ENCODE results near the gene CMC4. TPM values are rescaled to one million over a fixed set of nuclear protein-coding genes. Genes with fewer than 3 reads are reported as not detected.
A peak's percentile ranks its signal among the peaks of the same experiment; 100 is the strongest.

CMC4 gene
- total RNA-seq (ENCODE audit: unreplicated experiment), result 1.8 TPM
- long read RNA-seq, partial matches to known transcripts, result 0 of 2 reads
- long read RNA-seq, other reads (novel, unspliced or antisense), result 0 of 2 reads

- Mint-ChIP-seq H3K4me1 (ENCODE audit: low read depth, unreplicated experiment) (peaks cover 7% of the 10 kb centered on the region), H3K36me3 (ENCODE audit: unreplicated experiment) (peaks cover 6% of the 10 kb centered on the region), H3K27me3 (ENCODE audit: unreplicated experiment) (peaks cover 4% of the 10 kb centered on the region), H3K4me3 (ENCODE audit: unreplicated experiment) (peak within 1 kb of the TSS; percentile 89), H3K9me3 (ENCODE audit: unreplicated experiment) (peaks cover 2% of the 10 kb centered on the region), H3K27ac (ENCODE audit: unreplicated experiment) (peak within 1 kb of the TSS; percentile 92)
- no peak for TF ChIP-seq CTCF (IDR thresholded peaks at IDR 0.05; ENCODE audit: partially characterized antibody, unreplicated experiment)
- DNase-seq, result peak; percentile 75
Measured at GRCh38 chrX:155070975-155071693, at the start of gene CMC4, which contains the start of the genes BRCC3 and MTCP1. CMC4 (minus strand) TSS chrX:155071136; CDS start chrX:155064023, 7,113 bp downstream. BRCC3 (plus strand) TSS chrX:155071508; CDS start chrX:155071528, 20 bp downstream. MTCP1 (minus strand) TSS chrX:155071136; CDS start chrX:155066010, 5,126 bp downstream.

- Mint-ChIP-seq H3K36me3 (ENCODE audit: unreplicated experiment) (peaks cover 4% of the 10 kb centered on the region), H3K9me3 (ENCODE audit: unreplicated experiment) (no peaks in the 10 kb centered on the region), H3K27ac (ENCODE audit: unreplicated experiment) (no peak overlapping the region), H3K27me3 (ENCODE audit: unreplicated experiment) (no peaks in the 10 kb centered on the region), H3K4me1 (ENCODE audit: low read depth, unreplicated experiment) (no peaks in the 10 kb centered on the region), H3K4me3 (ENCODE audit: unreplicated experiment) (no peak overlapping the region)
- TF ChIP-seq CTCF (IDR thresholded peaks at IDR 0.05; ENCODE audit: partially characterized antibody, unreplicated experiment), result no peak
- no peak for DNase-seq
Measured at GRCh38 chrX:155115174-155115819, 44.4 kb upstream of the CMC4 start.

GRCh38 chrX:155113097-155113496, 42.2 kb upstream of the CMC4 start:
- H3K27me3 Mint-ChIP-seq (ENCODE audit: unreplicated experiment), result no peaks in the 10 kb centered on the region
- H3K27ac Mint-ChIP-seq (ENCODE audit: unreplicated experiment), result no peak overlapping the region
- no peak overlapping the region for H3K4me3 Mint-ChIP-seq (ENCODE audit: unreplicated experiment)
- DNase-seq, result no peak
- H3K36me3 Mint-ChIP-seq (ENCODE audit: unreplicated experiment), result peaks cover 4% of the 10 kb centered on the region
- no peaks in the 10 kb centered on the region for H3K9me3 Mint-ChIP-seq (ENCODE audit: unreplicated experiment)
- TF ChIP-seq CTCF (IDR thresholded peaks at IDR 0.05; ENCODE audit: partially characterized antibody, unreplicated experiment), result no peak
- H3K4me1 Mint-ChIP-seq (ENCODE audit: low read depth, unreplicated experiment), result no peaks in the 10 kb centered on the region

DNA sequence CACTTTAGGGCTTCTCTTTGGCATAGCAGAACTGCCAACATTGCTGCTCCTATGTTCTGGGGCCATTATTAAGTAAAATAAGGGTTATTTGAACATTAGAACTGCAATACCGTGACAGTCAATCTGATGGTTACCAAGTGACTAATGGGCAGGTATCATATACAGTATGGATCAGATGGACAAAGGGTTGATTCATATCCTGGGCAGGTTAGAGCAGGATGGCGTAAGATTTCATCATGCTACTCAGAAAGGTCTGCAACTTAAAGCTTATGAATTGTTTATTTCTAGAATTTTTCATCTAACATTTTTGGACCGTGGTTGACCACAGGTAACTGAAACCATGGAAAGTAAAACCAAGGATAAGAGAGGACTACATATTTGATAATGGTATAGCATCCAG, 41.2 kb upstream of the CMC4 start:
- DNase-seq, result no peak
- Mint-ChIP-seq H3K4me3 (ENCODE audit: unreplicated experiment) (no peak overlapping the region), H3K36me3 (ENCODE audit: unreplicated experiment) (peaks cover 4% of the 10 kb centered on the region), H3K27me3 (ENCODE audit: unreplicated experiment) (no peaks in the 10 kb centered on the region), H3K27ac (ENCODE audit: unreplicated experiment) (no peak overlapping the region), H3K9me3 (ENCODE audit: unreplicated experiment) (no peaks in the 10 kb centered on the region), H3K4me1 (ENCODE audit: low read depth, unreplicated experiment) (no peaks in the 10 kb centered on the region)
- no peak for TF ChIP-seq CTCF (IDR thresholded peaks at IDR 0.05; ENCODE audit: partially characterized antibody, unreplicated experiment)

- H3K27me3 Mint-ChIP-seq (ENCODE audit: unreplicated experiment), result no peaks in the 10 kb centered on the region
- no peaks in the 10 kb centered on the region for H3K9me3 Mint-ChIP-seq (ENCODE audit: unreplicated experiment)
- no peak for DNase-seq
- no peak for TF ChIP-seq CTCF (IDR thresholded peaks at IDR 0.05; ENCODE audit: partially characterized antibody, unreplicated experiment)
- H3K36me3 Mint-ChIP-seq (ENCODE audit: unreplicated experiment), result peaks cover 4% of the 10 kb centered on the region
- no peak overlapping the region for H3K27ac Mint-ChIP-seq (ENCODE audit: unreplicated experiment)
- H3K4me3 Mint-ChIP-seq (ENCODE audit: unreplicated experiment), result no peak overlapping the region
- no peaks in the 10 kb centered on the region for H3K4me1 Mint-ChIP-seq (ENCODE audit: low read depth, unreplicated experiment)
Measured at GRCh38 chrX:155108427-155108826, 37.5 kb upstream of the CMC4 start.

Measured in glutamatergic neuron (in vitro differentiated cells).